ENCODE measurements around the gene MTTP.

- TF ChIP-seq CTCF (conservative IDR thresholded peaks at IDR 0.05; ENCODE audit: low read length) = no peak
- TF ChIP-seq EZH2phosphoT487 (IDR thresholded peaks at IDR 0.05; ENCODE audit: borderline replicate concordance, low read depth, low read length) = no peak
Observed at GRCh38 chr4:99594818-99595217, 20.2 kb downstream of the MTTP start.

Data from OCI-LY7 (cell line).